LNCAP (cell line): Measurements from ENCODE around the gene CDC42EP1.

Experiments used
- CTCF ChIP-seq: fragments of 450-650 bp; IDR thresholded peaks from 2 replicates; pipeline ENCODE4 v1.5.1; 2017; ENCODE audit warnings: mild to moderate bottlenecking

The CDC42EP1 gene

GRCh38 chr22:37518509-37519267 lies 41.6 kb upstream of the CDC42EP1 start:
- TF ChIP-seq CTCF = no peak

- no peak for TF ChIP-seq CTCF
These were observed 40.7 kb upstream of the CDC42EP1 start, which contains the start of gene CARD10 for GRCh38 chr22:37519268-37520195. TSS of gene CARD10 (minus strand) at chr22:37519415. CDS start at chr22:37519200, 215 bp downstream.

GRCh38 chr22:37520776-37521191 lies 39.5 kb upstream of the CDC42EP1 start:
- TF ChIP-seq CTCF = no peak

GRCh38 chr22:37521236-37521739 lies 39.0 kb upstream of the CDC42EP1 start:
- no peak for TF ChIP-seq CTCF

- no peak for TF ChIP-seq CTCF
These were observed 37.8 kb upstream of the CDC42EP1 start for GRCh38 chr22:37522482-37522881.

- TF ChIP-seq CTCF = no peak
These were observed 35.1 kb upstream of the CDC42EP1 start for GRCh38 chr22:37525073-37525745.

- no peak for TF ChIP-seq CTCF
These were observed 34.4 kb upstream of the CDC42EP1 start for GRCh38 chr22:37525746-37526350.
